ENCODE measurements around the gene PER2. TPM values are rescaled to one million over a fixed set of nuclear protein-coding genes. Genes with fewer than 3 reads are reported as not detected.

Gene PER2
- total and polyA plus RNA-seq, 12 donors: 1.4 to 19.0 (median 7.1) TPM

DNA sequence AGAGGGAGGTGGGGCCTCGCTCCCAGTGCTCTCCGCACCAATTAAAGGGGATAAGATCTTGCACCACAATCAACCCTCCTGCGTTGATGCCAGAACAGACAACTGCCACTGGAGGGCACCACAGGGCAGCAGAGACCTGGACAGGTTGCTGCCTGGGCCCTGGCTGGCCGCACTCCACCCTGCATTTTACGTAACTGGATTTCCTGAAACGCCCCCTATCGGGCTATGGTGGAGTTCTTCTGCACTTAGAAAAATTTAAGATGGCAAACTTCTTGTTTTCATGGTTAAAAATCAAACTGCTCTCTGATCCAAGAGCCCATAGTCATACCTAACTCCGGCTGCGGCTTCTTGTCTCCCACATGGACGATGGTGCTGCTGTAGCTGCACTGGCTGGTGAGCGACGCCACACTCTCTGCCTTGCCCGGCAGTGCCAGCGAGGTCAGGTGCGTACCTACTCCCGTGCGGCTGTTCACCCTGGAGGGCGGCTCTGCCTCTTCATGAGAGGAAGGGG is 31.8 kb downstream of the PER2 start:
- DNase-seq (peak; percentile 57 to 62), ATAC-seq (peak in 7 of 8 donors; percentile 35 to 66 (median 53))
- Histone ChIP-seq H3K27ac (no peak overlapping the region), H3K27me3 (no peaks in the 10 kb centered on the region), H3K9me3 (no peaks in the 10 kb centered on the region), H3K4me3 (no peak overlapping the region), H3K4me1 (peaks cover 0 to 13% (median 7%) of the 10 kb centered on the region in 9 donors), H3K36me3 (peaks cover 0 to 99% (median 75%) of the 10 kb centered on the region in 9 donors)
- intact Hi-C loops (cut with DNase I): loop anchor here in 2 of 10 donors (10.0 kb wide), 3 partner anchors 72 to 392 kb away; partner anchors contain the start of gene SCLY (in 1 of the 2)
- TF ChIP-seq, protein P1, sequence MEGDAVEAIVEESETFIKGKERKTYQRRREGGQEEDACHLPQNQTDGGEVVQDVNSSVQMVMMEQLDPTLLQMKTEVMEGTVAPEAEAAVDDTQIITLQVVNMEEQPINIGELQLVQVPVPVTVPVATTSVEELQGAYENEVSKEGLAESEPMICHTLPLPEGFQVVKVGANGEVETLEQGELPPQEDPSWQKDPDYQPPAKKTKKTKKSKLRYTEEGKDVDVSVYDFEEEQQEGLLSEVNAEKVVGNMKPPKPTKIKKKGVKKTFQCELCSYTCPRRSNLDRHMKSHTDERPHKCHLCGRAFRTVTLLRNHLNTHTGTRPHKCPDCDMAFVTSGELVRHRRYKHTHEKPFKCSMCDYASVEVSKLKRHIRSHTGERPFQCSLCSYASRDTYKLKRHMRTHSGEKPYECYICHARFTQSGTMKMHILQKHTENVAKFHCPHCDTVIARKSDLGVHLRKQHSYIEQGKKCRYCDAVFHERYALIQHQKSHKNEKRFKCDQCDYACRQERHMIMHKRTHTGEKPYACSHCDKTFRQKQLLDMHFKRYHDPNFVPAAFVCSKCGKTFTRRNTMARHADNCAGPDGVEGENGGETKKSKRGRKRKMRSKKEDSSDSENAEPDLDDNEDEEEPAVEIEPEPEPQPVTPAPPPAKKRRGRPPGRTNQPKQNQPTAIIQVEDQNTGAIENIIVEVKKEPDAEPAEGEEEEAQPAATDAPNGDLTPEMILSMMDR (IDR thresholded peaks at IDR 0.05): peak; percentile 53 to 80 (median 72)
- WGBS, 2 donors: 69 to 72% methylated on average over 18 of the region's 18 CpGs

DNA sequence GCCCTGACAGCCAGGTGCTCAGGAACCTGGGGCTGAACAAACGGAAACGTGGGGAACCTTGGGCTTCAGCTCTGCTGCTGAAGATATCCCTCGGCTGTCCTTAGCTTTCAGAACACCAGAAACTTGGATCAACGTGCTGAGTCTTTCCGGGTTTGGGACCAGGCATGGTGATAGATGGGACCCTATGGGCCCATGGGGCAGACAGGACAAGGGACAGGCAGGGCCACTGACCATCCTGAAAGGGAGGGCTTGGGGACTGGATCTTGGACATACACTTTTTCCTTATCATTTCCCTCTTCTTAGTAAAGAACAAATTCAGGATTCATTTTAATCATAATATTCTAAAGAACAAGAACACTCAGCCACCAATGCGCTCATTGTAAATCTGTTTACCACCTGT is 32.3 kb downstream of the PER2 start:
- intact Hi-C loops (cut with DNase I): loop anchor here in 2 of 10 donors (10.0 kb wide), 3 partner anchors 71 to 391 kb away; partner anchors contain the start of gene SCLY (in 1 of the 2)
- 90 to 92% methylated on average over 6 of the region's 6 CpGs for WGBS, 2 donors
- H3K4me1 ChIP-seq: peaks cover 0 to 11% (median 7%) of the 10 kb centered on the region in 9 donors
- ATAC-seq (no peak), DNase-seq (peak in 1 of 2 donors; percentile 0)
- TF ChIP-seq, protein P1 (IDR thresholded peaks at IDR 0.05): no peak
- no peak overlapping the region for H3K27ac ChIP-seq
- H3K27me3 ChIP-seq: no peaks in the 10 kb centered on the region
- no peak overlapping the region for H3K4me3 ChIP-seq
- no peaks in the 10 kb centered on the region for H3K9me3 ChIP-seq
- peaks cover 0 to 99% (median 78%) of the 10 kb centered on the region in 9 donors for H3K36me3 ChIP-seq

DNA sequence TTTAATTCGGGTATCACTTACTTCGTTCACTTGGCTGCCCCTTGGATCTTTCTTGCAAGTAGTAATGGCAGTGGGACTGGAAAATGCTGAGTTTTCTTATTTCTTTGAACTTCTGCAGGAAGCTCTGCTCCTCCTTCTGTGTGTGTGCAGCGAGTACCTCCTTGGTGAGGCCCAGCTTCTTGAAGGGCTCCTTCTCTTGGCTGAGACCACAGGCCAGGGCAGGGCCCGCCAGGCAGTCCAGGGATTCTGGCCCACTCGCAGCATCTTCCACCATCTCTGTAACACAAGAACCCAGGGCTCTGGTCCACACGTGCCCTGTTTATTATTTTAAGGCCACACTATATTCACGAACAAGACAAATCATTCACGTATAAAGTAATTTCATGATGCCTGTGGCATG is 32.8 kb downstream of the PER2 start:
- 96 to 97% methylated on average over 8 of the region's 8 CpGs for WGBS, 2 donors
- TF ChIP-seq, protein P1 (IDR thresholded peaks at IDR 0.05): no peak
- Histone ChIP-seq H3K4me3 (no peak overlapping the region), H3K4me1 (peaks cover 0 to 6% (median 3%) of the 10 kb centered on the region in 9 donors), H3K27me3 (no peaks in the 10 kb centered on the region), H3K9me3 (no peaks in the 10 kb centered on the region), H3K36me3 (peaks cover 0 to 100% (median 83%) of the 10 kb centered on the region in 9 donors), H3K27ac (no peak overlapping the region)
- no peak for DNase-seq
- intact Hi-C loops (cut with DNase I): loop anchor here in 2 of 10 donors (10.0 kb wide), 3 partner anchors 71 to 391 kb away; partner anchors contain the start of gene SCLY (in 1 of the 2)
- no peak for ATAC-seq

DNA sequence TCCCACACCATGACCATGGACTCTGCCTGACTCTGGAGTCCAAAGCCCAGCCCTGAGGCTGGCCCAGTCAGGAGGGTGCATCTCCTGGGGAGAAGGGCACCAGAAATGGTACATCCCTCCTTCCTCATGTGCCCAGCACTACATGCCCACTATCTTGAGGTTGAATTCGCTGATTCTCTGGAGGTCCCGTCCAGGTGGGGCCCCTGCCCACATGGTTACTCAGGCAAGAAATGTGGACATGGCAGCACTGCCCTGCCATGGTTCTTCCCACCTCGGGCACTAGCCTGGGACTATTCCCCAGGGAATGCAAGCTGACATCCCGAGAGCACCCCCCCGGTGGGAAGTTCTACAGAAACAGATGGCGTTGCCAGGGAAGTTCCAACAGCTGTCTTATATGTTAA is 33.3 kb downstream of the PER2 start:
- H3K36me3 ChIP-seq: peaks cover 0 to 100% (median 87%) of the 10 kb centered on the region in 9 donors
- DNase-seq (peak in 1 of 2 donors; percentile 3), ATAC-seq (no peak)
- 84 to 88% methylated on average over 6 of the region's 6 CpGs for WGBS, 2 donors
- peaks cover 0 to 1% (median 0%) of the 10 kb centered on the region in 9 donors for H3K4me1 ChIP-seq
- intact Hi-C loops (cut with DNase I): loop anchor here in 2 of 10 donors (10.0 kb wide), 3 partner anchors 70 to 390 kb away; partner anchors contain the start of gene SCLY (in 1 of the 2)
- no peak overlapping the region for H3K27ac ChIP-seq
- TF ChIP-seq, protein P1 (IDR thresholded peaks at IDR 0.05): no peak
- no peaks in the 10 kb centered on the region for H3K27me3 ChIP-seq
- no peaks in the 10 kb centered on the region for H3K9me3 ChIP-seq
- H3K4me3 ChIP-seq: no peak overlapping the region
